Duodenal mucosa (tissue), 2 donors: ENCODE results near the gene VN1R2.
"Not testable (repeated sequence)": the region's sequence is repeated elsewhere in the genome, so short reads cannot be mapped to it uniquely, and the experiment has no call there.

Experiments used
- H3K27ac ChIP-seq: one replicate; pipeline ENCODE4 v1.7.0; 2013; ENCODE audit warnings: low read depth, low read length
- H3K27me3 ChIP-seq, 2 donors: one replicate each; pipeline ENCODE4 v1.7.0; 2013; ENCODE audit warnings: low read length in 2 of 2, control low read depth in 1 of 2; ENCODE audit not compliant: insufficient read depth in 2 of 2, control insufficient read depth in 1 of 2
- H3K36me3 ChIP-seq, 2 donors: one replicate each; pipeline ENCODE4 v1.7.0; 2013; ENCODE audit warnings: low read length in 2 of 2, control low read depth in 1 of 2; ENCODE audit not compliant: insufficient read depth in 2 of 2, control insufficient read depth in 1 of 2
- H3K4me1 ChIP-seq, 2 donors: one replicate each; pipeline ENCODE4 v1.7.0; 2013; ENCODE audit warnings: low read length in 2 of 2, control low read depth in 1 of 2; ENCODE audit not compliant: insufficient read depth in 2 of 2, control insufficient read depth in 1 of 2
- H3K4me3 ChIP-seq, 2 donors: one replicate each; pipeline ENCODE4 v1.7.0; 2013; ENCODE audit warnings: low read length in 2 of 2, low read depth in 1 of 2
- H3K9ac ChIP-seq, 2 donors: one replicate each; pipeline ENCODE4 v1.7.0; 2013; ENCODE audit warnings: low read length in 2 of 2, low read depth in 1 of 2
- H3K9me3 ChIP-seq, 2 donors: one replicate each; pipeline ENCODE4 v1.7.0; 2013; ENCODE audit warnings: low read length in 2 of 2, control low read depth in 1 of 2; ENCODE audit not compliant: control insufficient read depth in 1 of 2

The VN1R2 gene

DNA sequence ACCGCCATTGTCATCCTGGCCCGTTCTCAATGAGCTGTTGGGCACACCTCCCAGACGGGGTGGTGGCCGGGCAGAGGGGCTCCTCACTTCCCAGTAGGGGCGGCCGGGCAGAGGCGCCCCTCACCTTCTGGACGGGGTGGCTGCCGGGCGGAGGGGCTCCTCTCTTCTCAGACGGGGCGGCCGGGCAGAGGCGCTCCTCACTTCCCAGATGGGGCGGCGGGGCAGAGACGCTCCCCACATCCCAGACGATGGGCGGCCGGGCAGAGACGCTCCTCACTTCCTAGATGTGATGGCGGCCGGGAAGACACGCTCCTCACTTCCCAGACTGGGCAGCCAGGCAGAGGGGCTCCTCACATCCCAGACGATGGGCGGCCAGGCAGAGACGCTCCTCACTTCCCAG, 11.8 kb downstream of the VN1R2 start:
- not testable (repeated sequence) for H3K9ac ChIP-seq, H3K4me1 ChIP-seq, H3K27ac ChIP-seq, H3K4me3 ChIP-seq, H3K36me3 ChIP-seq, H3K27me3 ChIP-seq
- H3K9me3 ChIP-seq = peaks cover 11 to 15% of the 10 kb centered on the region in 2 donors

DNA sequence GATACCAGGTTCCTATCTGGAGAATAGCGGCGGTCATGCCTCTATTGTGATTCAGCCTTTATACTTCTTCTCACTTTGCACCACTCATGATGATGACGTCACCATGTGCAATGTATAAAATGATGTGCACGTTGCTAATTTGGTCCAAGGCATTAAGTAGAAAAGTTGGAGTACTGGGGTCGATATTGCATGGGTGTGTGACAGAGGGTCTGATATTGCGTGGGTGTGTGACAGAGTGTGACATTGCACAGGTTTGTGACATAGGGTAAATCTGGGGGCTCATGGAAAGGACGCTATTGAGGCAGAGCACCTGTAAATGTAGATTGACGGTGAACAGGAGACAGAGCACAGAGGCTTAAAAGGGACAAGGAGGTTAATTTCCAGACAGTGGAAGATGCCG, 14.0 kb downstream of the VN1R2 start:
- peaks cover 11 to 20% of the 10 kb centered on the region in 2 donors for H3K9me3 ChIP-seq
- no peak overlapping the region for H3K27ac ChIP-seq
- H3K36me3 ChIP-seq = no peaks in the 10 kb centered on the region
- H3K4me1 ChIP-seq = no peaks in the 10 kb centered on the region
- no peak overlapping the region for H3K9ac ChIP-seq
- H3K27me3 ChIP-seq = no peaks in the 10 kb centered on the region
- no peak overlapping the region for H3K4me3 ChIP-seq

DNA sequence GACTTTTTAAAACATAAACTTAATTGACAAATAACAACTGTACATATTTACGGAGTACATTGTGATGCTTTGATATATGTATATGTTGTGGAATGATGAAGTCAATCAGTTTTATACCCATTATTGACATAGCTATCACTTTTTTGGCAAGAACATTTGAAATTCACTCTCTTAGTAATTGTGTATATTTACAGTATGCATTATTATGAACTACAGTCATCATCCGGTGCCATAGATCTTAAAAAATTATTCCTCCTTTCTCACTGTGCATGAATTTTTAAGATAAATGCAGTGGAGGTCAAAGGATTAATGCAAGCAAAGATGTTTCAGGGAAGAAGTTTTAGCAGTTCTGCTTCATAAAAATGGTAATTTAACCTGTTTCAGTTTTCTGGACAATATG, 17.4 kb downstream of the VN1R2 start:
- Histone ChIP-seq H3K27ac (no peak overlapping the region), H3K4me1 (no peaks in the 10 kb centered on the region), H3K27me3 (no peaks in the 10 kb centered on the region), H3K4me3 (no peak overlapping the region), H3K36me3 (no peaks in the 10 kb centered on the region), H3K9me3 (peaks cover 11 to 20% of the 10 kb centered on the region in 2 donors), H3K9ac (no peak overlapping the region)

DNA sequence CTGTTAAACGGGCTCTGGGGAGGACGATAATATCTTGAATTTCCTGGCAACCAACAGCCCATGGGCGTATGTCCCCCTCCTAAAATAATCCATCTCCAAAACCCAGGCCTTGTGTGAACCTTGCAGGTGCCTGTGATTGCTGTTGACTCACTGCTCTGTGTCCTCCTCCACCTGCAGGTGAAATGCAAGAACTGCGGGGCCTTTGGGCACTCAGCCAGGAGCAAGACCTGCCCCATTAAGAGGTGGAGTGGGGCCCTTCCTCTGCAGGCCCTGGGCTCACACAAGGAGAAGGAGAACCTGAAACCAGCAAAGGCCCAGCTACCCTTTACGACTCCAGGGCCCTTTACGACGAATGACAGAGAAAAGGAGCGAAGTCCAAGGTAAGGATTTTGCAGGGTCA, 23.9 kb downstream of the VN1R2 start:
- not testable (repeated sequence) for H3K4me3 ChIP-seq, H3K4me1 ChIP-seq, H3K27ac ChIP-seq, H3K36me3 ChIP-seq, H3K27me3 ChIP-seq, H3K9ac ChIP-seq, H3K9me3 ChIP-seq

DNA sequence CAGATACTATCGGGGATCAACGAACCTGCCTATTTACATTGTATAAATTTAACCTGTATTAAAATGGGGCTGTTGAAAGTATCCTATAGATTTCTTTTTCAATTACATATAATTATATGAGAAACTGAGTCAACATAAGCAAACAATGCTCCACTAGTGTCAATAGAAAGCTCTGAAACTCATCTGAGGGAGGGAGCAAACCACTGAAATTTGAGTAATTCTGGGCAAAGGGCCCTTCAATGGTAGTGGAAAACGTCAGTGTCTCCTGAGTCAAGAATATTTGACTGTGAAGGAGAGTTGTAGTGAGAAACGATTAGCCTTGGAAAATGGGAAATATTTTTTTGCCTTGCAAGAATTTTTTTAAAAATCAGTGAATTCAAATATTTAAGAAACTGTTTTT, 27.0 kb downstream of the VN1R2 start:
- peaks cover 0 to 3% of the 10 kb centered on the region in 2 donors for H3K9me3 ChIP-seq
- no peak overlapping the region for H3K27ac ChIP-seq
- H3K4me3 ChIP-seq = no peak overlapping the region
- H3K36me3 ChIP-seq = no peaks in the 10 kb centered on the region
- H3K27me3 ChIP-seq = no peaks in the 10 kb centered on the region
- no peak overlapping the region for H3K9ac ChIP-seq
- no peaks in the 10 kb centered on the region for H3K4me1 ChIP-seq

DNA sequence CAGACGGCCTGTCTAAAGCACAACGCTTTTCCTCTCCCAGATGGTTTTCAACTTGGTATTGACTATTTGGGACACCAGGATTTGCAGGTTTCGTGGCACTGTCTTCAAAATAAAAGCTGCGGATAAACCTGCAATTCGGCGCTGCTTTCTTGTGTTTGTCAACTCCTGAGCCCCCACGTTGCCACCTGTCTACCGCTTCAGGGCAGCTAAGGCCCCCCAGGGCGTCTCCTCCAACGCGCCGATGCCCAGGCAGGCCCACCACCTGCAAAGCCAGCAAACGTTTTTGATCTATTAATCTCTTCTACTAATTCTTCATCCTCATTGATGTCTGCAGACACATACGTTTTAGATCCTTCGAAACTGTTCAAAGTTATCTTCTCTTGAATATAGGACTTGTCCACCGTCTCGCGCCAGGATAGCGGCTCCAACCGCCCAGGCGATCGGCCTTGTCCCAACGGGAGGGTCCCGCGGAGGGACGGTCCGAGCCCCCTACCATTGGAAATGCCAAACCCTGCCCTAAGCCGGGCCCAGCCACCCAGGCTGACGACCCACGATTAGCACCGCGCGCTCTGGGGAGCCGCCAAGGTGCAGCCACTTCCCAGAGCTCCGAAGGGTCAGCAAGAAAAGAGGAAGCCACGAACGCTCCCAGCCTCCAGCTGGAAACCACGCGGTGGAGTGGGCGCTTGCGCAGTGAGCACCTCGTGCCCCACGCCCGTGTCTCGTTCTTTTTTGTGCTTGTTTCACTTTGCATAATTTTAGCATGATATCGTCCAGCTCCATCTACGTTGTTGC, 32.9 kb downstream of the VN1R2 start:
- Histone ChIP-seq H3K36me3 (no peaks in the 10 kb centered on the region), H3K9me3 (peaks cover 28 to 31% of the 10 kb centered on the region in 2 donors), H3K4me3 (peak overlapping the region in 1 of 2 donors; percentile 18), H3K4me1 (no peaks in the 10 kb centered on the region), H3K9ac (no peak overlapping the region), H3K27ac (no peak overlapping the region), H3K27me3 (no peaks in the 10 kb centered on the region)

DNA sequence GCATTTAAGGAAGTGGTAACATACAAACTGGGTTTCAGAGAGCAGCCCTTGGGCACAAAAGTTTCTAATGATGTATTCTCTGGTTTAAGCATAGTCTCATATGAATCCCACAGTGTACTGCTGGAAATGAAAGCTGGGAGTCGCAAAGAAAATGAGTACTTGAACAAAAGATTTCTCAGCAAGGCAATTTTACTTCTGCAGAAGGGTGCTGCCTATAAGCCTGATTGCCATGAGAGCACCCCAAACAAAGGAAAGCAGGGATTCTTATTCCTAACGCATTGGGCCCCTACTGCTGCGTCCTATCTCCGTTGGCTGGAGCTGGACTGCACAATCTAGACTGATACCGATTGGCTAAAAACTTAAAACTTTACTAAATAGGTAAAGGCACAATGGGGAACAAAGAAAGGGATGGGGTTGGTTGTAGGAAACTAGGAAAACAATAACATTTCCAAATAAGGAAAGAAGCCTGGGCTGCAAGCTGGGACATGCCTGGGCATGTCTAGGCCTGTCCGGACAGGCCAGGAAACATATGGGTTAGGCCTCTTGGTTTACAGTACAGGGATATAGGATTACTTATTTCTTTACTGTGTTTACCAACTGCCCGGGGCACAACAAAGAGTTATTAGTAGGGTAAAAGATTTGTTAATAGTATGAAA, 36.8 kb downstream of the VN1R2 start:
- H3K9me3 ChIP-seq = peaks cover 34% of the 10 kb centered on the region in 2 donors

DNA sequence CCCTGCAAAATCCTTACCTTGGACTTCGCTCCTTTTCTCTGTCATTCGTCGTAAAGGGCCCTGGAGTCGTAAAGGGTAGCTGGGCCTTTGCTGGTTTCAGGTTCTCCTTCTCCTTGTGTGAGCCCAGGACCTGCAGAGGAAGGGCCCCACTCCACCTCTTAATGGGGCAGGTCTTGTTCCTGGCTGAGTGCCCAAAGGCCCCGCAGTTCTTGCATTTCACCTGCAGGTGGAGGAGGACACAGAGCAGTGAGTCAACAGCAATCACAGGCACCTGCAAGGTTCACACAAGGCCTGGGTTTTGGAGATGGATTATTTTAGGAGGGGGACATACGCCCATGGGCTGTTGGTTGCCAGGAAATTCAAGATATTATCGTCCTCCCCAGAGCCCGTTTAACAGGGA, 43.2 kb downstream of the VN1R2 start:
- H3K9ac ChIP-seq, H3K27me3 ChIP-seq, H3K9me3 ChIP-seq, H3K4me3 ChIP-seq, H3K36me3 ChIP-seq, H3K27ac ChIP-seq, H3K4me1 ChIP-seq: not testable (repeated sequence)

More for the DNA sequence above, 36.8 kb downstream of the VN1R2 start:
- no peak overlapping the region for H3K9ac ChIP-seq
- no peaks in the 10 kb centered on the region for H3K27me3 ChIP-seq
- no peaks in the 10 kb centered on the region for H3K4me1 ChIP-seq
- peak overlapping the region in 1 of 2 donors; percentile 7 for H3K4me3 ChIP-seq
- H3K36me3 ChIP-seq = no peaks in the 10 kb centered on the region
- H3K27ac ChIP-seq = no peak overlapping the region

DNA sequence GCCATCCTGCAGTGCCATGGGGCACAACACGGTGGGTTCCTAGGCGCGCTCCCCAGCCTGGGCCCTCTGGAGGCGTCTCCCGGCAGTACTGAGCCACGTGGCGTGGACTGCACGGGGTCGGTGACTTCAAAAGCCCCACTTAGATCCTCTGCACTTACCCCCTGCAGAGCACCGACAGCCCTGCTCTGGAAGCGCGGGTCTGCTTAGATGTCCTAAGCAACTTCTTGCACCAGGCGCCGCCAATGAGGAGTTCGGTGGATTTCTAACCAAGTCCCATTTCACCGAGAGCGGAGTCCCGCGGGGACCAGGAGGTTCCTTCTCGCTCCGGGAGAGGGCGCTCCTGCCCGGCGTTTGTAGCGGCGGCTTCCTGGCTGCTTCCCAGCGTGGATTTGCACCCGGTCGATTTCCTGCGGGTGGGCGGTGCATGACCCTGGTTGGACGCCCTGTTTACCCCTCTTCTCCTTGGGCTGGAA, 50.3 kb downstream of the VN1R2 start:
- Histone ChIP-seq H3K27me3 (peaks cover 0 to 3% of the 10 kb centered on the region in 2 donors), H3K9me3 (peaks cover 9 to 23% of the 10 kb centered on the region in 2 donors), H3K4me1 (no peaks in the 10 kb centered on the region), H3K9ac (no peak overlapping the region), H3K27ac (no peak overlapping the region), H3K4me3 (no peak overlapping the region), H3K36me3 (no peaks in the 10 kb centered on the region)
